ENCODE data around the gene GPR68. TPM values are rescaled to one million over a fixed set of nuclear protein-coding genes. Genes with fewer than 3 reads are reported as not detected.
"Not testable (repeated sequence)": the region's sequence is repeated elsewhere in the genome, so short reads cannot be mapped to it uniquely, and the experiment has no call there.

Gene GPR68
- total and polyA plus RNA-seq, 4 experiments from 2014 or later: 3.0 to 10.8 (median 9.5) TPM

DNA sequence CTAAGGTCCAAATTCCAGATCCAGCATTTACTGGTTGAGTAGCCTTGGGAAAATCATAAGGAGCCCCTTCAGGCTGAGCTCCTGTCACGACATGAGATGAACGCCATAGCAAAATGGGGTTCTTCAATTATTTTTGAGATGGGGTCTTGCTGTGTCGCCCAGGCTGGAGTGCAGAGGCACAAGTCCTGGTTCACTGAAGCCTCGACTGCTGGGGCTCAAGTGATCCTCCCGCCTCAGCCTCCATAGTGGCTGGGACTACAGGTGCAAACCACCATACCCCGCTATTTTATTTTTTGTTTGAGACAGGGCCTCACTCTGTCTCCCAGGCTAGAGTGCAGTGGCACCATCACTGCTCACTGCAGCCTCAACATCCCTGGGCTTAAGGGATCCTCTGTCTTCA is 25.7 kb upstream of the GPR68 start:
- Histone ChIP-seq H3K9me3 (ENCODE audit: control insufficient read depth in 1 of 2, low read length in 2 of 2) (no peaks in the 10 kb centered on the region), H3K36me3 (ENCODE audit: insufficient read depth, low read length) (peaks cover 42% of the 10 kb centered on the region), H3K27ac (ENCODE audit: low read depth, low read length) (no peak overlapping the region), H3K4me1 (ENCODE audit: insufficient read depth, low read length) (peaks cover 3% of the 10 kb centered on the region), H3K27me3 (ENCODE audit: insufficient read depth, low read length) (no peaks in the 10 kb centered on the region), H3K4me3 (ENCODE audit: low read length in 2 of 2) (no peak overlapping the region)
- CTCF ChIA-PET (ENCODE audit: partially characterized antibody): interaction anchor here (1.1 to 2.2 kb wide), 3 partner anchors 15 to 93 kb away, joined by 3 to 11 read pairs (median 3); no protein-coding TSS in a partner anchor
- no peaks in the 10 kb centered on the region for H3K27me3 Mint-ChIP-seq
- peak overlapping the region in 4 of 7 donors; percentile 39 to 75 (median 60) for H3K27ac Mint-ChIP-seq
- peaks cover 0 to 5% (median 0%) of the 10 kb centered on the region in 8 donors for H3K9me3 Mint-ChIP-seq
- intact Hi-C loops (cut with micrococcal nuclease): no loop called here
- H3K4me3 Mint-ChIP-seq: no peak overlapping the region
- H3K4me1 Mint-ChIP-seq: peaks cover 13 to 26% (median 19%) of the 10 kb centered on the region in 4 donors
- H3K36me3 Mint-ChIP-seq: peaks cover 27 to 51% of the 10 kb centered on the region in 2 donors
- no peak for DNase-seq
- POLR2A ChIA-PET (ENCODE audit: partially characterized antibody): interaction anchor here (1.4 to 8.4 kb wide), 3 partner anchors 20 to 93 kb away, joined by 4 to 50 read pairs (median 6); partner anchors contain the start of gene GPR68

DNA sequence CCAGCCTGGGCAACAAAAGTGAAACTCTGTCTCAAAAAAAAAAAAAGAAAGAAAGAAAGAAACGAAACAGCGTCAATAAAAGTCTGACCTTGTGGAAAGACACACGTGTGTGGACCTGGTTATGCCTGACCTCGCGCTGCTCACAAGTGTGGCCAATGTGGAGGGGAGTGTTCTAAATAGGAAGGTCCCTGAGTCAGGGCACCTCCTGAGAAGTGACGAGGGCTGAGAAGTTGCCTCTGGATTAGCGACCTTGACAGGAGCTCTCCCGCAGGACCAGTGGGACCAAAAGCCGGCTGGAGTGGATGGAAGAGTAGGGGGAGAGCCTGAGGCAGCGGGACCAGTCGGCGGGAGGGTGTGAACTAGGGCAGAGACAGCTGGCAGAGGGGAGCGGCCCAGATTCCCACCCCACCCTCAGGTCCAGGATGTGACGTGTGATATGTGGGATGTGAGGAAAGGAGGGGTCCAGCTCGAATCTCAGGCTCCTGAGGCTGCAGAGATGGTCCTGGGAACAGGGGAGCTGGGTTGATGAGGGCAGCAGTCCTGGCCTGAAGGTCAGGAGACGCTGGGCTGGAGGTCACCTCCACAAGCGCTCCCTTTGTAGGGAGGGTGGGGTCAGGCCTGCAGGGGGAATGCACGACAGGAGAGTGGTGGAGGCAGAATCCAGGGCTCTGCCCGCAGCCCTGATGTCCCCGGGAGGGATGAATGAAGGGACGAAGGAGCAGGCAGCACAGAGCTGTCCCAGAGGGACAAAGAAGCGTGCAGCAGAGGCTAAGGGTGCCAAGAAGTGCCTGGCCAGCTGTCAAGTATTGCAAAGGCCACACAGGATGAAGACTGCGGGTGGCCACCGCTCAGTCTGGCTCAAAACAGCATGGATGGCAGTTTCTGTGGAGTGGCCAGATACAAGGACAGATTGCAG is 24.8 kb upstream of the GPR68 start:
- H3K9me3 Mint-ChIP-seq: peaks cover 0 to 5% (median 0%) of the 10 kb centered on the region in 8 donors
- peaks cover 10% of the 10 kb centered on the region for H3K4me1 ChIP-seq (ENCODE audit: insufficient read depth, low read length)
- no peaks in the 10 kb centered on the region for H3K27me3 ChIP-seq (ENCODE audit: insufficient read depth, low read length)
- DNase-seq: no peak
- ChIA-PET POLR2A (ENCODE audit: partially characterized antibody) (interaction anchor here (0.8 to 8.4 kb wide), 4 partner anchors 20 to 92 kb away, joined by 3 to 50 read pairs (median 5); partner anchors contain the start of gene GPR68), CTCF (ENCODE audit: partially characterized antibody) (interaction anchor here (1.1 to 2.2 kb wide), 4 partner anchors 16 to 96 kb away, joined by 3 to 11 read pairs (median 3); no protein-coding TSS in a partner anchor)
- H3K27ac Mint-ChIP-seq: peak overlapping the region; percentile 19 to 89 (median 72)
- peaks cover 18 to 43% of the 10 kb centered on the region in 2 donors for H3K36me3 Mint-ChIP-seq
- H3K4me1 Mint-ChIP-seq: peaks cover 18 to 32% (median 21%) of the 10 kb centered on the region in 4 donors
- H3K27ac ChIP-seq (ENCODE audit: low read depth, low read length): no peak overlapping the region
- H3K4me3 ChIP-seq (ENCODE audit: low read length in 2 of 2): no peak overlapping the region
- H3K27me3 Mint-ChIP-seq: no peaks in the 10 kb centered on the region
- H3K36me3 ChIP-seq (ENCODE audit: insufficient read depth, low read length): peaks cover 34% of the 10 kb centered on the region
- no peak overlapping the region for H3K4me3 Mint-ChIP-seq
- H3K9me3 ChIP-seq (ENCODE audit: control insufficient read depth in 1 of 2, low read length in 2 of 2): no peaks in the 10 kb centered on the region
- intact Hi-C loops (cut with micrococcal nuclease): no loop called here

DNA sequence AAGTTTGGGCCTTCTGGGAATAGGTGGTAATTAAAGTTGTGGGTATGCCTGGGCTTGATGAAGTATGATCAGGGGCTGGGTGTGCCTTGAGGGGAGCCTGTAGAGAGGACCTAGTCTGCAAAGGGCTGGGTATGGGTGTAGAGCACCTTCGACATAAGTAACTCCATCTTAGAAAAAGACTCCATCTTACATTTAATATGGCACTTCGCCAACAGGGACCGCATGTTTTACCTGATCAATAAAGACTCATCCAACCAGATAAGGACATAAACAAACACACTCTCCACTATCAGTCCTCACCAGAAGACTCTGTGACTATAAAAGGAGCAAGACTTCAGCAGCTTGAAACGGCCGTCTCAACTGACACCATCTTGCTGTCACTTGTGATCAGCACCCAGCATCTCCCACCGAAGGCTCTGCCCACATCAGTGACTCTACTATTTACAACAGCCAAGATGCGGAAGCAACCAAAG is 23.5 kb upstream of the GPR68 start:
- Histone ChIP-seq H3K27ac (ENCODE audit: low read depth, low read length) (no peak overlapping the region), H3K9me3 (ENCODE audit: control insufficient read depth in 1 of 2, low read length in 2 of 2) (no peaks in the 10 kb centered on the region), H3K4me3 (ENCODE audit: low read length in 2 of 2) (no peak overlapping the region), H3K27me3 (ENCODE audit: insufficient read depth, low read length) (no peaks in the 10 kb centered on the region), H3K4me1 (ENCODE audit: insufficient read depth, low read length) (peaks cover 22% of the 10 kb centered on the region), H3K36me3 (ENCODE audit: insufficient read depth, low read length) (peaks cover 21% of the 10 kb centered on the region)
- peaks cover 0 to 5% (median 0%) of the 10 kb centered on the region in 8 donors for H3K9me3 Mint-ChIP-seq
- peaks cover 28 to 45% (median 31%) of the 10 kb centered on the region in 4 donors for H3K4me1 Mint-ChIP-seq
- peaks cover 16 to 36% of the 10 kb centered on the region in 2 donors for H3K36me3 Mint-ChIP-seq
- POLR2A ChIA-PET (ENCODE audit: partially characterized antibody): interaction anchor here (0.7 to 8.4 kb wide), 3 partner anchors 18 to 91 kb away, joined by 3 to 50 read pairs (median 3); partner anchors contain the start of gene GPR68
- no peak for DNase-seq
- H3K4me3 Mint-ChIP-seq: peak overlapping the region in 1 of 8 donors; percentile 7
- peak overlapping the region; percentile 13 to 86 (median 53) for H3K27ac Mint-ChIP-seq
- CTCF ChIA-PET (ENCODE audit: partially characterized antibody): interaction anchor here (1.4 to 2.0 kb wide), 3 partner anchors 20 to 95 kb away, joined by 4 to 8 read pairs (median 5); no protein-coding TSS in a partner anchor
- intact Hi-C loops (cut with micrococcal nuclease): no loop called here
- no peaks in the 10 kb centered on the region for H3K27me3 Mint-ChIP-seq

DNA sequence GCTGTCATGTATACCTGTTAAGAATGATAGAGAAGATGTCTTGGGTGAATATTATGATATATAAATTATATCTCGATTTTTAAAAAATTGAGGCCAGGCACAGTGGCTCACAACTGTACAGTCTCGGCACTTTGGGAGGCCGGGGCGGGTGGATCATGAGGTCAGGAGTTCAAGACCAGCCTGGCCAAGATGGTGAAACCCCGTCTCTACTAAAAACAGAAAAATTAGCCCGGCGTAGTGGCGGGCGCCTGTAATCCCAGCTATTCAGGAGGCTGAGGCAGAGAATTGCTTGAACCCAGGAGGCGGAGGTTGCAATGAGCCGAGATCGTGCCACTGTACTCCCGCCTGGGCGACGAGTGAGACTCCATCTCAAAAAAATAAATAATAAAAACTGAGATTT is 21.8 kb upstream of the GPR68 start:
- CTCF ChIA-PET (ENCODE audit: partially characterized antibody): interaction anchor here (1.0 to 1.4 kb wide), 2 partner anchors 10 to 88 kb away, joined by 3 to 4 read pairs; no protein-coding TSS in a partner anchor
- Mint-ChIP-seq H3K27ac (peak overlapping the region in 5 of 7 donors; percentile 3 to 81 (median 43)), H3K4me1 (peaks cover 33 to 53% (median 35%) of the 10 kb centered on the region in 4 donors), H3K36me3 (peaks cover 10 to 28% of the 10 kb centered on the region in 2 donors)
- H3K27me3 Mint-ChIP-seq; H3K9me3 ChIP-seq (ENCODE audit: control insufficient read depth in 1 of 2, low read length in 2 of 2); H3K36me3 ChIP-seq (ENCODE audit: insufficient read depth, low read length); H3K4me3 Mint-ChIP-seq; intact Hi-C loops (cut with micrococcal nuclease); DNase-seq; H3K9me3 Mint-ChIP-seq; H3K27ac ChIP-seq (ENCODE audit: low read depth, low read length); H3K4me3 ChIP-seq (ENCODE audit: low read length in 2 of 2); H3K27me3 ChIP-seq (ENCODE audit: insufficient read depth, low read length): not testable (repeated sequence)
- H3K4me1 ChIP-seq (ENCODE audit: insufficient read depth, low read length): peaks cover 31% of the 10 kb centered on the region
- POLR2A ChIA-PET (ENCODE audit: partially characterized antibody): interaction anchor here (1.1 to 8.4 kb wide), 3 partner anchors 11 to 22 kb away, joined by 3 to 50 read pairs (median 3); partner anchors contain the start of gene GPR68

DNA sequence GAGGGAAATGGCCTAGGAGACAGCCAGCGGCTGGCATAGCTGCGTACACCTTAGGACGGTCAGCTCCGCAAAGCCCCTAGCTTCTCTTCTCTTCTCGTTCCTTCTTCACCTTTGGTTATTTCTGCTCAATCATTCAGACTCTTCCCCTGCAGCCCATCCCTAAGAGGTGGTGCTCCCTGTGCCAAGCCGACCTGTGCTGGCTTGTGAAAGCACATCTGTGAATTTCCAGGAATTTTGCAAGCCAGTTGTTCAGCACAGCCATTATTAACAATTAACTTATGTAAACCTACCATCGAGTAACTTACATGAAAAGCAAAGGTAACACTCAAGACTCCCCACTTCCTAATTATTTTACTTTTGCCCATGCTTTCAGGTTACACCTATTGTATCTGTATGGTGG is 20.9 kb upstream of the GPR68 start:
- H3K27me3 Mint-ChIP-seq: no peaks in the 10 kb centered on the region
- H3K27me3 ChIP-seq (ENCODE audit: insufficient read depth, low read length): no peaks in the 10 kb centered on the region
- no peaks in the 10 kb centered on the region for H3K9me3 ChIP-seq (ENCODE audit: control insufficient read depth in 1 of 2, low read length in 2 of 2)
- DNase-seq: no peak
- POLR2A ChIA-PET (ENCODE audit: partially characterized antibody): interaction anchor here (1.4 to 6.3 kb wide), 10 partner anchors 10 to 88 kb away, joined by 3 to 124 read pairs (median 8); partner anchors contain the start of gene GPR68
- no peak overlapping the region for H3K4me3 ChIP-seq (ENCODE audit: low read length in 2 of 2)
- intact Hi-C loops (cut with micrococcal nuclease): no loop called here
- H3K36me3 ChIP-seq (ENCODE audit: insufficient read depth, low read length): peaks cover 6% of the 10 kb centered on the region
- H3K36me3 Mint-ChIP-seq: peaks cover 10 to 25% of the 10 kb centered on the region in 2 donors
- peaks cover 39 to 62% (median 42%) of the 10 kb centered on the region in 4 donors for H3K4me1 Mint-ChIP-seq
- peak overlapping the region; percentile 1 to 90 (median 76) for H3K27ac Mint-ChIP-seq
- CTCF ChIA-PET (ENCODE audit: partially characterized antibody): interaction anchor here (1.0 to 2.6 kb wide), 2 partner anchors 22 to 62 kb away, joined by 3 to 14 read pairs; no protein-coding TSS in a partner anchor
- H3K4me1 ChIP-seq (ENCODE audit: insufficient read depth, low read length): peaks cover 39% of the 10 kb centered on the region
- peaks cover 0 to 5% (median 0%) of the 10 kb centered on the region in 8 donors for H3K9me3 Mint-ChIP-seq
- no peak overlapping the region for H3K27ac ChIP-seq (ENCODE audit: low read depth, low read length)
- H3K4me3 Mint-ChIP-seq: peak overlapping the region in 7 of 8 donors; percentile 33 to 84 (median 76)

DNA sequence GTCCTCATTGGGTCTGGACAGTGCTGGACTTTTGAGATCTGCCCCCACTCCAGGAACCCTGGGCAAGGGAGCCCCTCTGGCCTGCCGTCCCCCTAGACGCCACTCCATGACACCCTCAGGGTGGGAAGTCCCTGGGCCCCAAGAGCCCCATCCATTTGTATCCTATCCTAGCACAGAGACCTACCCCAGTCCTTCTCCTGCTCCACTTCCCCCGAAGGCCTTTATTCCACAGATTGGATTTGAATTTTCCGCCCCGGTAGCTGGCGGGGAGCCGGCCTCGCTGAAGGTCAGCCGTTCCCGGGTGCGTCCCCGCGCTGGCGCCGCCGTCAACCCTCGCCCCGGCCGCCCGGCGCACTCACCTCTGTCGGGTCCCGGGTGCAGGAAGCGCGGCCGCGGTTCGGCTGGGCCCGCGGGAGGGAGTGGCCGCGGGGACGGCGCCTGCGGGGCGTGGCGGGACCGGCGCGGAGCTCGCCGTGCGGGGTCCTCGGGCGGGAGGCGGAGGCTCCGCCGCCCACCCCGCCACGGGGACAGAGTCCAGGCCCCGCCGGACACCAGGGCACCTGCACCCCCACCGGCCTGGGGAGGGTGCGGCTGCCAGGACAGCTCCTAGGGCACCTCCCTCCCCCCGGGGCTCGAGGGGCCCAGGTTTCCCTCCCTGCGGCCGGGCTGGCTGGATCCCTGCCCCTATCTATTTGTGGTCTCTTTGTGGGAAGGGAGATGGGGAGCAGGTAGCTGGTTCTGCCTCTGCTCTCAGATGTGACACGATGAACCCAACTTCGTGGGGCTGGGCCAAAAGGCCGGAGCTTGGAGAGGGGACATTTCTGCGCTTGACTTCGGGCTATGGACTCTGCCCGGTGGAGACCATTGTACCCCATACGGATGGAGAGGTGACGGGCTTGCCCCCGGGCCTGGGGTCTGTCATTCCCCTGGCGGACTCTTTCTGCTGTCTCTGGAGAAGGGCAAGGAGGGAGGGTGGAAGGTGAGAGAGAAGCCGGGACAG is 19.9 kb upstream of the GPR68 start:
- peak overlapping the region in 1 of 2 donors; percentile 32 for H3K4me3 ChIP-seq (ENCODE audit: low read length in 2 of 2)
- Mint-ChIP-seq H3K9me3 (peaks cover 0 to 5% (median 0%) of the 10 kb centered on the region in 8 donors), H3K27me3 (no peaks in the 10 kb centered on the region), H3K36me3 (peaks cover 6 to 17% of the 10 kb centered on the region in 2 donors), H3K27ac (peak overlapping the region in 6 of 7 donors; percentile 60 to 97 (median 84)), H3K4me3 (peak overlapping the region; percentile 69 to 85 (median 79)), H3K4me1 (peaks cover 39 to 69% (median 46%) of the 10 kb centered on the region in 4 donors)
- no peaks in the 10 kb centered on the region for H3K27me3 ChIP-seq (ENCODE audit: insufficient read depth, low read length)
- DNase-seq: peak in 2 of 5 donors; percentile 39 to 41
- POLR2A ChIA-PET (ENCODE audit: partially characterized antibody): interaction anchor here (0.8 to 6.3 kb wide), 16 partner anchors 9 to 199 kb away, joined by 3 to 124 read pairs (median 6); partner anchors contain the start of gene GPR68
- intact Hi-C loops (cut with micrococcal nuclease): no loop called here
- peak overlapping the region; percentile 31 for H3K27ac ChIP-seq (ENCODE audit: low read depth, low read length)
- CTCF ChIA-PET (ENCODE audit: partially characterized antibody): interaction anchor here (0.8 to 2.6 kb wide), 8 partner anchors 10 to 94 kb away, joined by 3 to 14 read pairs (median 3); no protein-coding TSS in a partner anchor
- H3K9me3 ChIP-seq (ENCODE audit: control insufficient read depth in 1 of 2, low read length in 2 of 2): no peaks in the 10 kb centered on the region
- H3K36me3 ChIP-seq (ENCODE audit: insufficient read depth, low read length): no peaks in the 10 kb centered on the region
- H3K4me1 ChIP-seq (ENCODE audit: insufficient read depth, low read length): peaks cover 45% of the 10 kb centered on the region
